ENCODE results near the gene ABHD15.

The ABHD15 gene

DNA sequence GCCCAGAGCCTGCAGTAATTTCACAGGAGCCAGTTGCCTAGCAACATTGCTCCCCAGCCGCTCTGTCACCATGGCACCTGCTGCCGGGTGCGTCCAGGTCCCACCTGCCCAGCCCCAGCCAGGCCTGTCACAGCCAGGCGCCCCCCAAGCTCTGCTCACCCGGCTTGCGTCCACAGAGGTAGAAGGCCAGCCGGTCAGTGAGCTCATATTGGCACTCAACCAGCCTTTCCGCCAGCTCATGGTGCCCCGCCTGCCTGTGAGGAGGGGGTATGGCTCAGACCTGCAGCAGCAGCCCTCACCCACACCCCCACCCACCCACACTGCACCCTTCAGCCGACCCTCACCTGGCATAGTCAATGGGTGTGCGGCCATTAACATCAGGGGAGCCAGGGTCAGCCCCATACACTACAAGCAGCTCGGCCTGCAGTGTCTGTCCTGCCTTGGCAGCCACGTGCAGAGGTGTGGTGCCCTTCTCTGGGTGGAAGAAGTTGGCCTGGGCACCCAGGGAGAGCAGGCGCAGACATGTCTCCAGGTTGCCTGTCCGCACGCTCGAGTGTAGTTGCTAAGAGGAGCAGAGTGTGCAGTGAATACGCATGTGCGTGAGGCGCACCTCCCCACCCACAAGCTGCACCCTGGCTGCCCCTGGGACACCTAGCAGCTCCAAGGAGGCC, 14.9 kb upstream of the ABHD15 start:
- DNase-seq: no peak

DNA sequence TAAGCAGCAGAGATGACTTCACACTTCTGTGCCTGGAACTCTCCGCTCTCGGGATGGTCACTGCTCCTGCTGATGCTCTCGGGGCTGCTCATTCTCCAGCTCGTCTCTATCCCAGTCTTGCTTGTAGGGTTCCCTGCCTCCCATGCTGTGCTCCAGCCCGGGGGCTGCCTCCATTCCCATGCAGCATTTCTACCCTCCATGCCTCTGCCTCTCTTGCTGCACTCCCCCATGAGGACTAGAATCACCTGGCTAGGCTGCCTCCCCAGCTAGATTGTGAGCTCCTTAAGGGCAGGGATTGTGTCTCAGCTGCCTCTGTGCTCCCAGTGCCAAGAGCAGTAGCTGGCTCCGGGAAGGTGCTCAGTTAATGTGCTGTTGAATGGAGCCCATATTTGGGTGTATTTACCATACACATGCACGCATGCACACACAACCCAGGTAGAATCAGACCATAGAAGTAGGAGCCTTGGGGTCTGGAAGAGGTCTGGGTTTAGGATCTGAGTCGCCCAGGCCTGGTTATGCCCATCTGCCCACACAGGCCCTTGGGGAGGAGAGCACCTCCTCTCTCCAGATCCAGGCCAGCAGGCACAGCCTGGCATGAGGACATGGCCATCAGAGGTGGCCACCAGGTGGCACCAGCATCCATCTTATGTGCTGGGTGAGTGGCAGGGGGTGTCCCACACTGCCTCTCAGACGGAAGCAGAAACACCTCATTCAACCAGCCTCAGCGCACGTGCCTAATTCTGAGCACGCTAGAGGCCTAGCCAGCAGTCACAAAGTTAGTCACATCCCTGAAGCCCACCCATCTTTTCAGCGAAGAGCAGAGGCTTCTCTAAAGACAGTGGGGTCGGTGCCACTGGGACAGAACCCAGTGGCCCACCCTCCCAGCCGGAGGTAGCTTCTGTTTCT, 13.3 kb upstream of the ABHD15 start:
- DNase-seq: peak; percentile 88

DNA sequence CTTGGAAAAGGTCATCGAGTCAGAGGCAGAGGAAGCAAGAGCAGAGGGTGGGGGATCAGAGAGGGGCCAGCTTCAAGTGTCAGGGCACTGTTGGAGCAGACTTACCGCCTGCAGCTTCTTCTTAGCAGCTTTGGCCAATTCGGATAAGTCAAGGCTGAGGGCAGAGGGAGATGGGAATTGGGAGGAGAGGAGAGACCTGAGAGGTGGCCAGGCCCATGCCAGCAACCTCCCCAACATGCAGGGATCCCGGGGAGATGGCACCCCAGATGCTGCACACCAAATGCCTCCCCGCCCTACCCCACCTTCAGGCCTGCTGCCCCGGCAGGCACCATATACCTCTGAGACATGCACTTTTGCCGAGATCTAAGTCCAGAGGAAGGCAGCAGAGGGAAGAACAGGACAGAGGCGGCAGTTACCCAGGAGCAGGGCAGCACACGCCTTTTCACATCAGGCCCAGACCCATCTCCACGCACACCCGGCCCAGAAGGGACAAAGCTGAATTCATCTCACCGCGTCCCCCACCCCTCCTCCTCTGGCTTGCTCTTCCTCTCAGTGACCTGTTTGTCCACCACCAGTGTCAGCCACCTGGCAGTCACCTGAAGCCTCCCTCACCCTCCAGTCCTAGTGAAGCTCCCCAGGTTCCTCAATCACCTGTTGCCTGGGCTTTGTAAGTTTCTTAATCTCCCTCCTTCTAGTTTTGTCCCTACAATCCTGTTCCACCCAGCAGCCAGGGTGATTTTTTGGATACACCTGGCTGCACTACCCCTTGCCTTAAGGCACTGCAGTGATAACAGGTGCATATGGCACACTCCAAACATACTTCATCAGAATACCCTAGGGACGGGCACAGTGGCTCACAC, 12.0 kb upstream of the ABHD15 start:
- no peak for DNase-seq

DNA sequence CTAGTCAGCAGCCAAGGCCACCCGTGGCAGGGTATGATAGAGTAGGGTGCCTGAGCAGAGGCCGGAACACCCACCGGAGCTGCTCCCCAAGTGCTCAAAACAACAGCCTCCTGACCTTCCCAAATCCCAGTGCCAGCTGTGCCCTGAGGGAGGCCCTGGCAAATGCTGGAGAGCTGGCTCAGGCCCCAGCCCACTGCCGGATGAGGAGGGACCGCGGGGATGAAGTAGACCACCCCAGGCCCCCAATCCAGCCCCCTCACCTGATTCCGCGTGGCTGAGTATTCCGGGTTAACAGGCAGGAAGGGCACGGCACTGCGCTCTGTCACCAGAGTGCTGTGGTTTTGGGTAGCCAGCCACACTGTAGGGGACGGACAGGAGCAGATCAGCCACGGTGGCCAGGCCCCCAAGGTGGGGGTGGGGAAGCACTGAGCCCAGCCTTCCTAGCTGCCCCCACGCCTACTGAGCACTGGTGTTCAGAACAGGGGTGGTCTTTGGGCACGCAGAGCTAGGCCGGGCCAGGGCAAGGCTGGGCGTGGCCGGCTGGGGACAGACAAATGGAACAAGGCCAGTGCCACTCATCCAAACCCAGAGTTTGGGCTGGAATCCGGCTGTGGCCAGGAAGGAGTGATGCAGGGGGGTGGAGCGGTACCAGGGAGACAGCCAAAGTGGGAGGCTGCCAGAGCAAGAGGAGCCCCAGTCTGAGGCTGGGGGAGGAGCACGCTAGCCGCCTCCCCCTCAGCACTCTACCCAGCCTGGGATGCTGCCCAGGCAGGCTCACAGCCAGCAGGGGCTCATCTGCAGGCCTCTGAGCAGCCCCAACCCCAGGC, 10.8 kb upstream of the ABHD15 start:
- DNase-seq: no peak

DNA sequence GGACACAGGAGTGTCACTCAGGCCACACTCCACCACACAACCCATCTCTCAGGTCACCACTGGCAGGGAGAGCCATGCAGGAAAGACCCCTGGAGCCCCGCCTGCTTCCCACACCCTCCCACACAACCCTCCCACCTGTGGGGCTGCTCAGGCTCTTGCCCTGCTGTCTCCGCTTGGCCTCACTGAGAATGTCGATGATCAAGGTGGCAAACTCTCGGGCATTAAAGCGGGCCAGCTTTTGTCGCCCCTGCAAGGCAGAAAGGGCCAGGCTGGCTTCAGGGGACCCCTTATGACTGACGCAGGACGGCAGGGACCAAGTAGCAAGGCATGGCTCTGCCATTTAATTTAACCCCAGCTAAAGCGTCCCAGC, 10.1 kb upstream of the ABHD15 start:
- DNase-seq: no peak

DNA sequence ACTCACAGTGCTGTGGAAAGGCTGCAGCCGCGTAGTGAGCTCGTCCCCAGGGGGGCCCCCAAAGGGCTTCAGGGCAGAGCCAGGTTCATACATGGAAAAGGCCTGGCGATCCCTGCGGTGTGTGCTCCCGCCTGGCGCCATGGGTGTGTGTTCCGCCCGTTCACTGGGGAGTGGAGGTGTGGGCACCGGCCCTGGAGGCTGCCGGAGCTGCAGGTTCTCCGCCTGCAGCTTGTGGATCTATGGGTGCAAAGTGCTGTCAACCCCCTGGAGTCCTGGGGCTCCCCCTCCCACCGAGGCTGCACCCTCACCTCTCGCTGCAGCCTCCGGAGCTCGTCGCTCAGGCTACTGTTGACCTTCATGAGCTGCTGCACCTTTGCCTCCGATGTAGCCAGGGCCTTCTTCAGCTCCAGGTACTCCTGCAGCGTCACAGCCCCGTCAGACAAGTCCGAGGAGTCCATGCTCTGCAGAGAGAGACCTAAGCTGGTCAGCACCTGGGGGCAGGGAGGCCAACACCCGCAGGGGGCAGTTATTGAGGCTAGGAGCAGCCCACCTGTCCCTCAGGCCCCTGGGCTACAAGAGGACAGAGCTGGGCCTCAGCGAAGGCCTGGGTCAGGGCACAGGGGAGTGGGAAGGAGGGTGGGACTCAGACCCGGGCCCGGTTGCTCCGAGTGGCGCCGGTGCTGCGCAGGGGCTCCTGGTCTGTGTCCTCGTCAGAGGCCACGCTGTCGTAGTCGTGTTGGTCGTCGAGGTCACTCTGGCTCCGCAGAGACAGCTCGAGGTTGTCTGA, 9.6 kb upstream of the ABHD15 start:
- DNase-seq: no peak

DNA sequence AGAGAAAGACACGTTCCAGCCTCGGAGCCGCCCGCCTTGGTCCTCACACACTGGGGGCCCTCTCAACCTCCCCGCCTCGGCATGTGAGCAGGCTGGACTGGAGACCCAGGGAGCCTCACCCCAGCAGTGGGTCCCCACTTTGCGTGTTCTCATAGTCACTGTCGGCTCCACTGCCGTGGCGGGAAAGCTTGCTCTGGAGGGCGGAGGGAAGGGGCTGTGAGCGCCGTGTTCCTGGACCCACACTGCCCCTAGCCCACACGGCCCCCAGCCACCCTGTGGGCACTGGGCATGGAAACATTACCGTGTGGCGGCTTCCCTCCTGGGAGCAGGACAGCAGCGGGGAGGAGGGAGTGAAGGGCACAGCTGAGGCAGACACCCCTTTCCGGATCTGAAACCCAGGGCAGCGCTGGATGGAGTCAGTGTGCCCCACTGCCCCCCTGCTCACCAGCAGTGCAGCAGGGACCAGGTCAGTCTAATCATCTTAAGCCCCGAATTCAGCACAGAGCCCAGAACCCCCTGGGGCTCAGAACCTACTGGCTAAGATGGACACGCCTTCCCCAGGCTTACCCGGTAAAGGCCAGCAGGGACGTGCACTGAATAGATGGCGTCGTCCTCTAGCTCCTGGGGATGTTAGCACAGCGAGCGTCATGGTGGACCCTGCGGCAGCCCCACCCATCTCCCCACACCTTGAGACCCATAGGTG, 8.8 kb upstream of the ABHD15 start:
- no peak for DNase-seq

DNA sequence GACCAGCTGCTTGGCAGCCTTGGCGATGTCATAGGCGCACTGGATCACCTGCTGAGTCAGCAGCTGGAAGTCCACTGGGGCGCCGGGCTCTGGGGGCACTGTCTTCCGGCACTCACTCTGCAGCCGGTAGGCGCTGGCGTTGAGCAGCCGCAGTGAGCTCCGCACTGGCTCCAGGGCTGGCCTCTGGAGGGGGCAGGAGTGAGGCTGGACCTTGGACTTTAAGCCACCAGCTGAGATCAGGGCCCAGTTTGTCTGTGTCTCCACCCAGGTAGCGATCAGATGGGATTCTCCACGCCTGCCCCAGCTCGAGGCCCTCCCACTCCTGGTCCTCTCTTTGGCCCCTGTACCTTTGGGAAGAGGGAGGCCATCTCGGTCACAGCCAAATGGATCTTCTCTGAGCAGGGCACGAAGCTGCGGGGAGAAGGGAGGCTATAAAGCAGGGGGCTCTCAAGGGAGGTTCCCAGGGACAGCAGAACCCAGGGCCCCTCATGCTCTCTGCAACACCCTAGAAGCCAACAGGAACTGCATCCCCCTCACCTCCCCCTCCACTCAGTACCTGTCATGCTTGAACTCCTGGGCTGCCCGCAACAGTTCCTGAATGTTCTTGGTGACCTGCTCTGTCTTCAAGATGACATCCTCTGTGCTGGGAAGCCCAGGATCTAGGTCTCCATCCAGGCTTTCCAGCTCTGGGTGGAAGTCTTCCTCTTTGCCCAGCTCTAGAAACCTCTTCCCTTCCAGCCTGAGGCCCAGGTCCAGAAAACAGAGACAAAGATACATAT, 8.1 kb upstream of the ABHD15 start:
- DNase-seq: no peak

DNA sequence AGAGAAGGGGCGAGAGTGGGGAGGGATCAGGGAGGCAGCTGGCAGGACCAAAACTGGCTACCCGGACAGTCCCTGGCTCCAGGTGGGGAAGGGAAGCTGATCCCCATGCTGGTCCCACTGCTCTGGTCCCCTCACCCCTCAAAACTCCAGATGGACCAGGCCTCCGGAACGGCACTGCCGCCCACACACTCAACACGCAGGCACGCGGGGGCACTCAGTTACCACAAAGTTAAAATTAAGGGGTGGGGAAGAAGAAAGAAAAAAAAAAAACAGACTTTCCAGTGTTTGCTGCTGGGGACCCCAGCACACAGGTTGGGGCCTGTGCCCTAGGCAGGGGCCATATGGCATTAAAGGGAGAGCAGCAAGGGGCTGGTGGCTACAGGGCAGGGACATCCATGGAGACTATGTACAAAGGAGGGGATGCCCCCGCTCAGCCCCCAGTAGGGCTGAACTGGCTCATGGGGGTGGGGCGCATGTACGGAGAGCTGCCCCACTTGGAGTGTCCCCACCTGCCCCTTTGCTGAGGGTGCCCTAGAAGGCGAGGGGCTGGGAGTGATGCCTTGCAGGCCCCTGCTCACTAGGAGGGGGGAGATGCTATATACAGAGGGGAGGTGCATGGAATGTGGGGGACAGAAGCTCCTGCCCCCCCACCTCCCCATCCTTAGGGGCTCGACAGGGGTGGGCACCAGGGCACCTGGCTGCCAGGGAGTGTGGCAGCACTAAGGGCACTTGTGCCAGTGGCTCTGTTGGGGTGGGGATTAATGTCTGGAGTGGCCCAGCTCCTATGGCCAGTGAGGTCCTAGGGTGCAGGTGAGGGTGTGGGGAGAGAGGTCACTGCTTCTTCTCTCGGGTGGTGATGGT, 7.3 kb upstream of the ABHD15 start:
- no peak for DNase-seq

DNA sequence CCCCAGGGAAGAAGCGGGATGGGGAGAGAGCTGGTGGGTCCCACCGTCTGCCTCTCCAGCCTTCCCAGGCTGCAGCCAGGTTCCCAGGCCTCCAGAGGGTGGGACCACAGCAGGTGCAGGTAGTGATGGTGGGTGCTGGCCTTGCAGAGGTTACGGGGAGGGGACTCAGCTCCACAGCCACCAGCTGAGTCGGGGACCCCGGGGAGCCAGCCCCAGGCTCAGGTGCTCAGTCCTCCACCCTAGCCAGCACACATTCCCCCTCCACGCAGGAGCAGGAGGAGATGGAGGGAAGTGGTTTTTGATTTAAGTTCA, 6.7 kb upstream of the ABHD15 start:
- DNase-seq: no peak

DNA sequence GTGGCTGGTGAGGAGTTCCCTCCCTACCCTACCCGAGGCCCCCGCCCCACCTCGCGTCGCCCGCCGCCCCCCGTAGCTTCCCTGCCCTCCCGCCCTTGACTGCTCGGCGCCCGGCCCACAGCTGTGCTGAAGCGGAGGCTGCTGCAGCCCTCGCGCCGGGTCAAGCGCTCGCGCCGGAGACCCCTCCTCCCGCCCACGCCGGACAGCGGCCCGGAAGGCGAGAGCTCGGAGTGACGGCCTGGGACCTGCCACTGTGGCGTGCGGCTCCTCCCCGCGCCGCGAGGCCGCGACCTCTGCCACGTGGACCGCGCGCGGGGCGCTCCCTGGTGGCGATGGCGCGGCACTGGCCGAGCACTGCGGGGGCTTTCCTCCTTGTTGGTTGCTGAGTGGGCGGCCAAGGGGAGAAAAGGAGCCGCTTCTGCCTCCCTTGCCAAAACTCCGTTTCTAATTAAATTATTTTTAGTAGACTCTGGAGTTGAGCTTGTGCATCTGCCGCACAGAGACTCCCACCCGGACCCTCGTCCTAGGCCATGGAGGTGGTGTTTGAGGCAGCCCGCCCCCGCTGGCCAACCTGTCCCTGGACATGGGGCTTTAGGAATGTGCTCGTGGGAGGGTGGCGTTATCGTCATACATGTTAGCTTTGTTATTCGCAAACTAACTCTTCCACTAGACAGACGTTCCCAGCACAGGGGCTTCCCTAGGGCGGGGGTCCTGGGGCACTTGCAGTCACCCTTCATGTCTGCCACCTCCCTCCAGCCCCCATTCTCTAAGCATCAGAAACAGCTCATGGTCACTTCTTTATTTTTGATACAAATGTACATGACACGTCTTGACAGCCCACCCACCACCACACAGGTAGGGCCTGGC, 6.1 kb upstream of the ABHD15 start:
- peak; percentile 30 for DNase-seq

DNA sequence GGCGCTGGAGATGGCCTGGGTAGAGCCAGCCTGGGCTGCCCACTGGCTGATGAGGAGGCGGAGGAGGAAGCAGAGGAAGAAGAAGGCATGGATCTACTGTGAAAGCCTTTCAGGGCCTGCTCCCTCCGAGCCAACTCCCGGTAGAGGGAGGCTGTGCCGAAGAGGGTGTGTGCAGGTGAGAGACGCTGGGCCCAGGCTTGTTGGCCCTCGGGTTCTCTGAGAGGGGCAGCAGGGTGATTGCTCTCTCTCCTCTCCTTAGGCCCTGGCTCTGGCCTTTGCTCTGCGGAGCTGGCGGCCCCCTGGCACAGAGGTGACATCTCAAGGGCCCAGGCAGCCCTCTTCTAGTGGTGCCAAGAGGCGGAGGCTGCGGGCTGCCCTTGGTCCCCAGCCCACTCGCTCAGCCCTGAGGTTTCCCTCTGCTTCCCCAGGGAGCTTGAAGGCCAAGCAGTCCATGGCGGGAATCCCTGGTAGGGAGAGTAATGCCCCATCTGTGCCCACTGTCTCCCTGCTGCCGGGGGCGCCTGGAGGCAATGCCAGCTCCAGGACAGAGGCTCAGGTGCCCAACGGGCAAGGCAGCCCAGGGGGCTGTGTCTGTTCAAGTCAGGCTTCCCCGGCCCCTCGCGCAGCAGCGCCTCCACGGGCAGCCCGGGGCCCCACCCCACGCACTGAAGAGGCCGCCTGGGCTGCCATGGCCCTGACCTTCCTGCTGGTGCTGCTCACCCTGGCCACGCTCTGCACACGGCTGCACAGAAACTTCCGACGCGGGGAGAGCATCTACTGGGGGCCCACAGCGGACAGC, 5.2 kb upstream of the ABHD15 start:
- DNase-seq: no peak

DNA sequence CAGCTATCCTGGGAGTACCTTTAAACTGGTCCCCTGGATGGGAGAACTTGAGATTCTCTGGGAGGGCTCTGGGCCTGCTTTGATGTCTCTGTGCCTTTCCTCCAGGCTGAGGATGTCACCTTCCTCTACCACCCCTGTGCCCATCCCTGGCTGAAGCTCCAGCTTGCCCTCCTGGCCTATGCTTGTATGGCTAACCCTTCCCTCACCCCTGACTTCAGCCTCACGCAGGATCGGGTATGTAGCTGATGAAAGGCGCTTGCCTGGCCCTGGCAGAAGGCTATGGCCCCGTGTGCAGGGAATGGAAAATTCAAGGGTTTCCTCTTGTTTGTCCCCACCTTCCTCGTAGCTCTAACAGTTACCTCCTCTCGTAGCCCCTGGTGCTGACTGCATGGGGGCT, 4.6 kb upstream of the ABHD15 start:
- no peak for DNase-seq

DNA sequence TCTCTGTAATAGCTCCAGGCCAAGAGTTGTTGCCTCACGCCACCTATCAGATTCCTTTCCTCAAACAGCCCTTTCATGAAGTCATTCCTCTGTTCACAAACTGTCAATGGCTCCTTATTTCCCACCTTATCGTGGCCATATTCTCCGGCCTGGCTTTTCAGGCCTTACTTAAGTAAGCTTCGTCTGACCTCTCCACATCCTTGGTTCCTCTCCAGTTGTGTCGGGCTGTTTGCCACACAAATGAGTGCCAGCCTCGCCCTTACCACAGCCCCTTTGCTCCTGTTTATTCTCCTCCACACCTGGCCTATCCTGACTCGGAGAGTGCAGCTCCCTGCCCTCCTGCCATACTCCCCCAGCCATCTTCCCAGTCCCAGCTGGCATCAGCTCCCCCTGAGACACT, 3.7 kb upstream of the ABHD15 start:
- no peak for DNase-seq

DNA sequence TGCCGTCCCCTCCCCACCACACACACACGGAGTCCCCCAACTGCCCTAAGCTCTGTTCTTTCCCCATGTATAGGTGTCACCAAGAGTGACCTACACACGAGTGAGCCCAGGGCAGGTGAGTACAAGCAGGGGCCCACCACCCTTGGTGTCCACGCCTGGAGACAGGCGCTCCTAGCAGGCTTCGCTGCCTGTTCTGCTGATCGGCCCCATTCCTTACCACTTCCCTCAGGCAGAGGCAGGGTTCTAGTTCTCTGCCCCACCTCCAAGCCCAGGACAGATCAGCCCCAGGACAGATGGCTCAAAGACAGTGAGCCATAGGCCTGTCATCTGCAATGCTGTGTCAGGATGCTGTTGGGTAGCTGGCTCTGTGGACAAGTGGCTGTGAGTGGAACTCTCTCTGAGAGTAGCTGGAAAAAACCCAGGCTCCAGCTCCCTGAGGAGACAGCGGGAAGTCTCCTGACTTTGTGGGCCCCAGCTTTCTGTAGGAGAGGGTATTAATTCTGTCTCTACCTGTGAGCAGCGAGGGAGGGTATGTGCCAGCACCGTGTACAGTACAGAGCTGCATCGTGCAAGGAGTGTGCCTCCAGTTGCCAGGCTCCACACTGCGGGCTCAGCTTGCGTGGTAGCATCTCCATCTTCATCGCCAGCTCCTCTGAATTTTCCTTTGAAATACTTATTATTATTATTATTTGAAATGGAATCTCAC, 2.6 kb upstream of the ABHD15 start:
- DNase-seq: no peak

DNA sequence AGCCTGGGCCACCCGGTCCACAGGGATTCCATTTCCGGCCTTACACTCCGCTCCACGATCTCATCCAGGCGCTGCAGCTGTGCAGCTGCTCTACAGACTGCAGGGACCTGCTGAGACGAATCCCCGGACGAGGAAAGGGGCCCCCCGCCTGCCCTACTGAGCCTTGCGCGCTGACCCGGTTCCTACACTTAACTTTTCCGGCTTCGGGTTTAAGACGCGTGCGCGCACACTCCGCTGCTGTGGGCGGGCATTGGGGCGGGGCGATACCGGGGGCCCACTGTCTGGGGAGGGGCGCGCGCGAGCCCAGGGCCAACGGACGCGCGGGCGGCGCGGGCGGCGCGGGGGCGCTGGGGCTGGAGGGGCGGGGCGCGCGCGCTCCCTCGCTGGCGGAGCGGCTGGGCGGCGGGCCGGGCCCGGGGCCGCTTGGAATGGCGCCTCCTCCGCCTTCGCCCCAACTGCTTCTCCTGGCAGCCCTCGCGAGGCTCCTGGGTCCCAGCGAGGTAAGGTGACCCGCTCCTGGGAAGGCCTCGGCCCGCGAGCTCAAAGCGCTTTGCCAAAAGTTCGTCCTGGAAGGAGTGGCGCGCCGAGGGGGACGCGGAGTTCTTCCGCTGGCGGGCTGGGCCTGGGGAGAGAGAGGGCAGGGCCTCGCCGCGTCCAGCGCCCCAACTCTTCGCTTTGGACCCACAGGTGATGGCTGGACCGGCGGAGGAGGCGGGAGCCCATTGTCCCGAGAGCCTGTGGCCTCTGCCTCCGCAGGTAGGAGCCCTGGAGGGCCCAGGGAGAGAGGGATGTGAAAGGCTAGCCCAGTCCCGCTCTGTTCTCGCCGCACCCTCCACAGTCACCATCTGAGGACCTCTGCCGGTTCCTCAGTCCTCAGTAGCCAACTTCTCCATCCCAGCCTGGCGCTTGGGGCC, 1.8 kb upstream of the ABHD15 start, which contains the start of gene TP53I13:
Gene TP53I13 (plus strand): TSS at position 371 of the 914 bp plus-strand sequence. CDS start 58 bp downstream, at position 429.
- peak; percentile 92 for DNase-seq
